SIG-M5 treated with dmso at 0.1 percent for 504 hours (cell line): ENCODE data around the gene C2orf49.

Experiments used
- DNase-seq: peaks from one replicate; lab custom pipeline; 2025; ENCODE audit not compliant: unreplicated experiment; lab: John Stamatoyannopoulos, UW

C2orf49 gene

DNA sequence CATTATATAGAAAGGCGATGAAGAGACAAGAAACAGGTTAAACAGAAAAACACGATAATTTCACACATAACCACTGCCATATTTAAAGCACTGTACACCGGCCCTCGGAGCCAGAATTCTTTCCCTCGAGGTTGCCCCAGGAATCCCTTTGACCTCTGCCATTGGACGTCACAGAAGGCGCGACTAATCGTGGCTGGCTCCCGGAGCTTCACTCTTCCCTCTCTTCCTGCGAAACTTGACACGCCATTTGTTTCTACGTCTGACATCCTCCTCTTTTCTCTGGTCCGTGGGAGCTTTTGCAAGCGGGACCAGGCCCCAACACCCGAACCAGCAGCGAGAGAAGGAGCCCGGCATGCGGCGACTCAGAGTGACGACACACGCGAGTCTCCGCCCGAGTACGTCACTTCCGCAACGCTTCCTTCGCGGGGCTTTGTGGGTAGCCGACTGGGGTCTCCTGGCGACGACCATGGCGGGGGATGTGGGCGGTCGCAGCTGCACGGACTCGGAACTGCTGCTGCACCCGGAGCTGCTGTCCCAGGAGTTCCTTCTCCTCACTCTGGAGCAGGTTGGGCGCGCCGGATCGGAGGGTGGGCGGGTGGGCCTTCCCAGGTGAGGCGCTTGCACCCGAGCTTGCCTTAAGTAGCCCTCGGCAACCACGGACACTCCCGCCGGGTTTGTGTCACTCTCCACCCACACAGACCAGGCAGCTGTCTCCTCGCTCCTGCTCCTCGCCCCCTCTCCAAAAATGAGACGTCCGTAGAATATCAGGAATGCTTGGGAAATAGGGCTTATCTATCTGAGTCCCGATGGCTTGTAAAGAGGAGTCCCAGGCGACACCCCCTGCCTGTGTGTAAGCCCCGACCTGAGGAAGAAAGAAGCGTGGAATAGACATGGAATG is at the start of gene C2orf49:
TSS of gene C2orf49 (plus strand) at position 419 of the 898 bp plus-strand sequence. CDS start at position 467, 48 bp downstream.
- DNase-seq, result peak; percentile 86

DNA sequence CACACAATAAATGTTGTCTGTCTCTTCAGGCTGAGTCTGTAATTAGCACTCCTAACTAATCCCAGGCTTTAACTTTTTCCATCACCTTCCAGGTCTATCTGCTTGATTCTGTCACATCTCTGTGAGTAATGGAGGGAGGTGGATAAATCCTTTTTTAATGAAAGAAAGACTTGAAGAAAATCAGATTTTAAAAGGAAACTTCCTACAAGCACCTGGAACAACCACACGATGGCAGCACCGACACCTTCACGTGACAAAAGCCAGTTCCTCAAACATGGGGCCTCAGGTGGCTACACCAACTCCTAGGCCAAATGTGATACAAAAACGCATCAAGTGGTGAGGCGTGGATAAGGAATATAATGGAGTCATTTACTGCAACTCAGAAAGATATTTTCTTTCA is 49.6 kb upstream of the C2orf49 start:
- peak; percentile 23 for DNase-seq

DNA sequence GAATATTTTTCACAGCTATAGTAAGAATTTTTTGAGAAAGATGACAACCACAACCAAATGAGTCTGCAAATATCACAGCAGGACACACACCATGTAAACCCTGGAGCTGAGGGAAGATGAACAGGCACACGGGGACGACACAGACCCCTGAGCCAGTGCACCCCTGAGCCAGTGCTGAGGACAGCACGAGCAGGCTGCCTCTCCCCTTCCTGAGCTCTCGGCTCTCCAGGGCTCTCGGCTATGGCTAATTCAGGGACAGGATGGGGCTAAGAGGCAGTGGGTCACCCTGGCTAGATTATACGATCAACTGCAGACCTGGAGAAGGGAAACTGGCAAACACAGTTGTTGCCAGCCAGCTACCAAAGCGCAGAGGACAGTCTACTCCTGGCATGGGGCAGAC is 49.2 kb upstream of the C2orf49 start:
- no peak for DNase-seq

DNA sequence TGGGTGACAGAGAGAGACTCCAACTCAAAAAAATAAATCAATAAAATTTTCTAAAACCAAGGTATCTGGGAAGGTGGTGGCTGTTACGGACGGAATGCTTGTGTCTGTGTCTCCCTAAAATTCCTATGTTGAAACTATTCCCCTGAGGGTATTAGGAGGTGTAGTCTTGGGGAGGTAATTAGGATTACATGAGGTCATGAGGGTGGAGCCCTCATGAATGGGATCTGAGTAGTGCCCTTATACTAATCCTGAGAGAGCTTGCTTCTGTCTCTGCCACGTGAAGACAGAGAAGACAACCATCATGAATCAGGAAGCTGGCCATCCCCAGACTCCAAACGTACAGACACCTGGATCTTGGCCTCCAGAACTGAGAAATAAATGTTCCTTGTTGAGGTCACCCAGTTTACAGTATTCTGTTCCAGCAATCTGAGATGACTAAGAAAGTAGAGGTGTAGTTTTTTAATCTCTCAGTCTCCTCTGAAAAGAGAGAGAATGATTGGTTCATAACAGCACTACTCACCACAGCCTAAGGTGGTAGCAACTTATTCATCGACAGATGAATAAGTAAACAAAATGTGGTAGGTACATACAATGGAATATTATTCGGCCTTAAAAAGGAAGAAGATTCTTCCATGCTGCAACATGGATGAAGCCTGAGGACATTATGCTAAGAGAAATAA is 46.2 kb upstream of the C2orf49 start:
- DNase-seq, result no peak

DNA sequence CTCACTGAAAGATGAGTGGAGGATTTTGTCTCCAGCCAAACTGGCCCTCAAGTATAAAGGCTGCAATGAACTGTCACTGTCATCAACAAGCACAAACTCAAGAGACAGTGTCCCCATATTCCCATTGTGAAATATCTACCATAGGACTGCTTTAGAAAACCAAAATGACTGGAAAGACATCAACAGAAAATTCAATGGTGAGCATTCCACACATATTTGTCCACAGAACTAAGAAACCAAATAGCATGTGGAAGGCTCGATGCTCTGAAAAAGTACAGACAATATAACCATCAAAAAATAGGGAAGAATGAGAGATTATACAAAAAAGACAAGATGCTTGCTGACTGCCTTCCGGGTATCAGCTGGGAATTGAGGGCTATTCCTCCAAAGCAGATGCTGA is 45.4 kb upstream of the C2orf49 start:
- no peak for DNase-seq

DNA sequence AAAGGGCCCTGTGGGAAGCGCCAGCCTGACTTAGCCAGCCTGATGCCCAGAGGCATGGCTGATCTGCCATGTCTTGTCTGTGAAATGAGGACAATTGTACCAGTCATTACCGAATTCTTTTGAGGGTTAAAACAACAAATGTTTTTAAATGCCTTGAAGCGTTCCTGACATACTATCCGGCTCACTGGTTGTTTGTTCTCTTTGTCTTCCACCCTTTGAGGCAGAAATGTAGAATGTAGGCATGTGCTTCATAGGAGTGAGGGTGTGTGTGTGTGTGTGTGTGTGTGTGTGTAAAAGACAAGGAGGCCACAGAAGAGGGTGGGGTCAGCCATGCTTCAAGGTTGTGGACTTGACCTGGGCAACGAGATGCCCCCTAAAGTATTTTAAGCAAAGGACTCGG is 43.3 kb upstream of the C2orf49 start:
- DNase-seq, result no peak

DNA sequence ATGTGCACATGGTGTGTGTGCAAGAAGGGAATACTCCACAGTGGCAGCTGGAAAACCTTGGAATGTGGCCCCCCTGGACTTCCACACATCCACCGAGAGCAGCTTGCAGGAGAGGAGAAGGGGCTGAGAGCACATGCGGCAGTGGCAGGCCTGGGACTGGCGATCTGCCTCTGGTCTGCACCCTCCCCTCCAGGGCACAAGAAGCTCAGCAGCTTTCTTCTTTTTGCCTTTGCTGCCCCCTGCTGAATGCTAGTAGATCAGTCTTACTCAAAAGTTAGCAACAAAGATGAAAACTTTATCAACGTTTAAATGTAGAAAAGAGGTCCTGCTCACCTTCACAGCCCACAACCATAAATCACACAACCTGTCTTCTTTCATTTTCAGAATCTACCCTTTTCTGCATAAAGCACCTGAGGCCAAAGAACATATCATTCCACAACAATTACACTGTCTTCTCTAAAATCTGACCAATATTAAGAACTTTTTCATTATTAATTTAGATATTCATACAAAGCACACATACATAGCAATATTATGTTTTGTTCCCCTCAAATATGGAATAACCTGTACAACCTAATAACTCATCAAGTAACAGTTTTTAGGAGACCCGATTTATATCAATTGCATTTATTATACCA is 42.4 kb upstream of the C2orf49 start:
- DNase-seq, result peak; percentile 68

DNA sequence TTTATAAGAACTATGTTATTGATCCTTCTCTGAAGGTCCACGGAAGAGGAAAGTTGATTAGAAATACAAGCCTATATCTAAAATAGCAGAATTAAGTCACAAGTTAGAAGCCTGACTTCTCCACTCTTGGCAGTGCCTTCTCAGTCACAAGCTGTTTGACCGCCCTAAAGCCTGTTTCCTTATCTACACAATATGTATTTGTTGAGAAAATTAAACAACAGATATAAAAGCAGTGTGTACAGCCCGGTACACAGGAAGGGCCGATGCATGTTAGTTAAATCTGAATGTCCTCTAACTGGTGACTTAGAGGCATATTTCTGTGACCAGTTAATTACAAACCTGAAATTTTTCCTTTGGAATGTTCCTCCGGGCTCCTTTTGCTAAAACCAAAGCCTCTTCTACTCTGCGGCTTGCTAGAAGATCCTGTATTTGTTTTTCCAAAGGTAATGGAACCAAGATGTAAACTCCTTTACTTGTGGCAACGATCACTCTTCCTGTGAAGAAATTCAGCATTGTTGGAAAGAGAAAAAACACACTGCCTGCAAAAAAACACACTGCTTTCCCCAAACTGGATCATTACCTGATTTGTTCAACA is 41.2 kb upstream of the C2orf49 start:
- DNase-seq, result no peak

DNA sequence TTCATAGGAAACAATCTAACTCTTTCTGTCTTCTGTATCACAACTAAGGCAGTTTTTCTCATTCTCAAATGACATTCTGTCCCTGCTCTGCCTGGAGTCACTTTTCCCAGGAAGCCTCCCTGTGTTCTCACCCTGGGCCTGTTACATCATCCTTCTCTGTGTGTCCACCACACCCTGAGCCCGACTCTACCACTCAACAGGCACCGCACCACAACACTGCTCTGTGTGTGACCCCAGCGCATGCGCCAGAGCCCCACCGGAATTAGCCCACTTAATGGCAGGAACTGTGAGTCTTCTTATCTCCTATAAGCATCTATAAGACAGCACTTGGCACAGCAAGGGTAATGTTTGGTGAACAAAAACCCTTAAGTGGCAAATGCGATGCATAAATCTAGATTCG is 40.1 kb upstream of the C2orf49 start:
- DNase-seq, result no peak

DNA sequence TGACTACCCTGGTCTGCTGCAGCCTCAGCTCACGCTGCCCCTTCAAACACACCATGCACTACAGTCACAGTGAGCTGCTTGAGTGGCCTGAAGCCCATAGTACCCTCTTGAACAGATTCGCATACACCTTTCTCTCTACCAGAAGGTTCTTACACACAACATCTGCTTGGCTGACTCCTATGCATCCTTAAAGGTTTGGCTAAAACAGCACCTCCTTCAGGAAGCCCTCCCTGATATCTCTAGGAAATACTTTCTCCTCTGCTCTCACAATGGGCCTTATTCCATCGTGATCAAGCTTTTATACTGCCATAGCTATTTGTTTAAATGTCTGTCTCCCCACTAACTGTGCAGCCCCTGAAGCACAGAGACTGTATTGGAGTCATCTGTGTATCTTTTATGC is 39.3 kb upstream of the C2orf49 start:
- DNase-seq, result no peak

DNA sequence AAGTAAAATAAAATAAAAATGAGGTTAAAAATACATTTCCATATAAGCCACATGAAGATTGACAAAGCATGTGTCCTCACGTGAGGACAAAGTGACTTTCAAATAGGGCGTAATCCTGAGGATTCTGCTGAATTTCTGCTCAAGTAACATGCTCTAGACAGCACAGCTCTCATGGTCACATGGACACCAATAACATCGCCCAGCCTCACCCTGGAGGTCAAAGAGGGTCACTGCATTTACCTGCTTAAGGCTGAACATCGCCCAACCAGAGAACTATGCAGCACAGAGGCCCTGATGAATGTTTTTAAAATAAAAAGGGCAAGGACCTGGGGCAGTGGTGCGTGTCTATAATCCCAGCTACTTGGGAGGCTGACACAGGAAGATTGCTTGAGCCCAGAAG is 38.0 kb upstream of the C2orf49 start:
- DNase-seq, result no peak

DNA sequence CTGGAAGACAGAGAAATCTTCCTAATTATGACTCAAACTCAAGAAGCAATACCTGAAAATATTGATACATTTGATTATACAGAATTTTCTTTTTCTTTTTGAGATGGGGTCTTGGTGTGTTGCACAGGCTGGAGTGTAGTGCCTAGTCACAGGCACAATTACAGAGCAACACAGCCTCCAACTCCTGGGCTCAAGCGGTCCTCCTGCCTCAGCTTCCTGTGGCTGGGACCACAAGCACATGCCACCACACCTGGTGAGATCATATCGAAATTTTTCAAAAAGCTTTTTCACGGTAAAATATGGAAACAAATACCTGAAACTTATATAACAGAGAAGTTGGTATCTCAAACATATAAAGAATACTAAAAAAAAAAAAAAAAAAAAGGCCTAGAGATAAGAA is 35.7 kb upstream of the C2orf49 start:
- DNase-seq, result no peak

DNA sequence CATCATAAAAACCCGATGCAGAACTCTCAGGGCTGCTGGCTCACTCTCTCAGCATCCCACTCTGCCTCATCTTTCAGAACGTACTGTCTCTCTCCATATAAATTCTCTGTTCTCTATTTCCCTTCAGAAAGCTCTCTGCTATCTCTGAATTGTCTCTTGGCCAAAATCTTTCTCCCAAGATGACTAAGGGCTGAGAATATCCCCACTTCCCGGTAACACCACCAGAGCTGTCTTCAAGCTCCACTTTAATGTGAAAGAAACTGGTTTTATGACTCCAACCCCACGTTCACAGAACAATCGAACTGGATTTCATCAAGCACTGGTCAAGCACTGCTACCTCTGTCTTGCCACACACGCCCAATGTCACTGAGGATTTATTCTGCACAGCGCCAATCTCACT is 30.2 kb upstream of the C2orf49 start:
- no peak for DNase-seq

DNA sequence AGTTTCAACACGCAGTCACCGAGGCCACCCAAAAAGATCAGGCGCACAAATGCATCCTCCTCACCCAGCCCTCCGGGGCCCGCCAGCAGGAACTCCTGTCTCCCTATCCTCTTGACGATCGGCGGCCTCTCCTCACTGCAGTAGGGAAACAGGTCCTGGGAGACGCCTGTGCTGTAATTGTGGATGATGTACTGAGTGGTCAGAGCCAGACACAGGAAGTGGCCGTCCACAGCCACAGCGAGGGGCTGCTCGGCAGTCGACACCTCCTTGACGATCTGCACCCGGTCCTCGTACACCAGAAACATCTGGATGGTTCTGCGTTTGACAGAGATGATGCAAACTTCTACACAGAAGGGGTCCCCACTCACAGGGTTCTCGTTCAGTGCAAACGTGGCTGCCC is 29.8 kb upstream of the C2orf49 start:
- DNase-seq, result no peak

DNA sequence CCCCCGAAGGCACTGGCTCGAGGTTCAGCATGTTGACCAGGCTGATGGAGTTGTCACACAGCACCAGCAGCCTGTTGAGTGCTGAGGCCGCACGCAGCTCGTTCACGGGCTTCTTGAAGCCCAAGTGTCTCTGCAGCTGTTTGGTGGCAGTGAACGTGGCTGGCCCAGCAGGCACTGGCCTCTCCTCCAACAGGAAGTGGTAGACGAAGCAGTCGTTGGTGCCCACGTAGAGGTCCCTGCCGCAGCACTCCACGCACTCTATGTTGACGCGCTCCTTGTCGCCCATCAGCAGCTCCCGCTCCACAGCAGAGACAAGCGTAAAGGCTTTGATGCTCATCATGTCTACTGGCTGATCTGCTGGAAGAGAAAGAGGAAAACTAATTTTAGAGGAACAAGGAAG is 29.4 kb upstream of the C2orf49 start:
- no peak for DNase-seq

DNA sequence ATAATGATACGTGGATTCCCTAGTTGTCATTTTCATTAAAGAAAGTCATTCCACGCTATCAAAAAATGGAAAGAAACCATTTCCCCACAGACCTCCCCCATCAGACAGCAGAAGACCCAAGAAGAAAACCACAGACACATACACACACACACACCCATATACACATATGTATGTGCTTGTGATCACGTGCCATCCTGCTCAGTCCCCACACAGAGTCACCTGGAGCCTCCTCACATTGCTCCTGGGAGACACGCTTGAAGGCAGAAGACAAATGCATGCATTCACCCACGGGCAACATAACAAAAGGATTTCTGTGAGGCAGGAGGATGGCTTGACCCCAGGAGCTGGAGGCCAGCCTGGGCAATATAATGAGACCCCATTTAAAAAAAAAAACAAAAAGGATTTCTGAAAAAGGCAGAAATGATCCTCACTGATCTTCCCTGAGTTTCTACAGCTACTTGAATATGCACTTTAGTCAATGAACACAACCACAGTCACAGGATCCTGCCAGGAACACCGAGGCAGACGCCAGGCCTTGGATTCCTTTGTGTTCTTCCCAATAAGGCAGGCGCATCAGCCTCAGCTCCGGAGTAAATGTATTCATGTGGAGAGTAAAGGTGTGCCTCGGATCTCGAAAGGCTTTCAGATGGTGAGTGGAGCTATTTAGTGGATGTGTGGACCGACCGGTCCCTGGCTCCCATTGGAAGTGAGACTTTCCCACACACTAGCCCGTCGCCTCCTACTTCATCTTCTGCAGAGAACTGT is 28.8 kb upstream of the C2orf49 start:
- DNase-seq, result no peak

DNA sequence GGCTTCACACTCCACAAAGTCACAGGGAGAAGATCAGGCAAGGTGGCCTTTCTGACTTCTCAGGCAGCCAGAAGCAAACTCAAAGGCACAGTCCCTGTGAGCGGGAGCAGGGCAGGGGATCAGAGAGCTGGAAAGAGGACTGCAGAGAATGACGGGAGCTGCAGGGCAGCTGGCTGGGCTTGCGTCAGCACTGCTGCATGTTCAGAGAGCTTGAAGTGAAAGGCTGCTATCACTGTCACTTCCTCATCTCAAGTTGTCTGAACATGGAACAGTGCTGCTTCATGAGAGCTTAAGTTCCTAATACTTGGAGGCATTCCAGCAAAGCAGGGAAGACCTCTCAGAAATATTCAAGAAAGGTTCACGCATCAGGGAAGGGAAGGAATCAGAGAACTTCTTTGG is 28.2 kb upstream of the C2orf49 start:
- peak; percentile 82 for DNase-seq

DNA sequence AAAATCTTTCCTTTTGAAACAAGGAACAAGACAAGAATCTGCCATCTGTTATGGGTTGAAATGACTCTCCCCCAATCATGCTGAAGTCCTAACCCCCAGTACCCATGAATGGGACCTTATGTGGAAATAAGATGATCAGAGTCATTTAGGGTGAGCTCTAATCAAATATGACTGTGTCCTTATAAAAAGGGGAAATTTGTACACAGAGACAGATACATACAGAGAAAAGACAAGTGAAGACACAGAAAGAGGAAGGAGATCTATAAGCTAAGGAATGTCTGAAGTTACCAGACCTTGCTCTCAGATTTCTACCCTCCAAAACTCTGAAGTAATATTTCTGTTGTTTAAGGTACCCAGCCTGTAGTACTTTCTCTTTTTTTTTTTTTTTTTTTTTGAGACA is 23.5 kb upstream of the C2orf49 start:
- DNase-seq, result peak; percentile 77

DNA sequence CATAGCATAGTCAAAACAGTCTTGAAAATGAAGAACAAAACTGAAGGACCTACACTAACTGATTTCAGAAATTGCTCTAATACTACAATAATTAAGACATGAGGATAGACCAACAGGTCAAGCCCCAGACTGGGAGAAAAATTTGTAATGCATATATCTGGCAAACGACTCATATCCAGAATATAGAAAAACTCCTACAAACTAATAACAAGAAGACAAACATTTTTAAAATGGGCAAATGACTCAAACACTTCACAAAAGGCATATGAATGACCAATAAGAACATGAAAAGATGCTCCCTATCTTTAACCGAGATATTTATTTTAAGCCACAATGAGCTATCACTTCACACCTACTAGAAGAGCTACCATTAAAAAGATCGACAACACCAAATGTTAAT is 22.0 kb upstream of the C2orf49 start:
- no peak for DNase-seq

DNA sequence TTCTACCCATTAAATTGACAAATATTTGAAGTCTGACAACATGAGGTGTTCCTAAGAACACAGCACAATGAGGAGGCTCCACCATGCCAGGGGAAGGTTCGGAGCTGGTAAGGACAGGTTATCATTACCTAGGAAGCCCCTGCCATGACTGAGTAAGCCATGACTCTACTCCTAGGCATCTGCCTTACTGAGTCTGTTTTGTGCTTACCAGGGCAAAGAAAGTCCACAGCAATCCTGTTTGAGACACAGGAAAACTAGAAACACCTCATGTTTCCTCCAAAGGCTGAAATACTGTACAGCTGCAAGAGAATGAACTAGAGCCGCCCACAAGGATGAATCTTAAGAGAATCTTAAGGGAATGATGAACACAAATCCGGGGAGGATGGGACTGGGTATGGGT is 19.4 kb upstream of the C2orf49 start:
- DNase-seq, result no peak

DNA sequence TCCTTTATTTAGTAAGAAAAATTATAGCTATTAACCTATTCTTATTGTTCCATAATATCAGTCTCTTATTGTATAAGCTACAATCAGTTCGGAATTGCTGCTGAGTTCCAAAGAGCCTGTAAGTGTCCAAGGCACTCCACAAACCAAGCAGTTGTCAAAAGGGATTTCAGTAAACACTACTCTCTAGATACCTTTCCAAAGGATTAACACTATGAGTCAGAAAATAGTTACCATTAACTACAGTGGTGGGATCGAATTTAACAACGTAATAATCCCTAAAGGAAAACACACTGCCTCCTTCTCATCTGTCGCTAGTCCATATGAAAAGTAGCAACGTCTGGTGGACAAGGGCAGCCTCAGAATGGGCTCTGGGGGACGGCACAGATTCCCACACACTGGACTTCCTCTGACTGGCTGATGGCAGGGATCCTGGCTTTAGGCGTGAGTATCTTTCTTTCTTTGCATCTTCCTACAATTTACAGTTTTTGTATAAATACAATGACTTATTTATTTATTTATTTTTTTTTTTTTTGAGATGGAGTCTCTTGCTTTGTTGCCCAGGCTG is 16.6 kb upstream of the C2orf49 start:
- DNase-seq, result no peak
